Epithelial cell of esophagus (primary cell): Measurements from ENCODE around the gene YEATS4.

Experiments
- DNase-seq: peaks from one replicate; pipeline ENCODE4 v3.0.0; 2010; ENCODE audit warnings: low read depth
- H3K4me3 ChIP-seq: 2 replicates; pipeline ENCODE4 v1.5.1; 2011; ENCODE audit warnings: mild to moderate bottlenecking, low read length, control low read depth
- CTCF ChIP-seq: IDR thresholded peaks from 2 replicates; pipeline ENCODE4 v1.5.1; 2011; ENCODE audit warnings: low read depth, mild to moderate bottlenecking, low read length, control low read depth, inconsistent platforms; ENCODE audit not compliant: insufficient read depth; ENCODE audit errors: missing control alignments

YEATS4 gene

GRCh38 chr12:69405566-69405865, 46.0 kb downstream of the YEATS4 start:
- H3K4me3 ChIP-seq, result no peak overlapping the region
- DNase-seq, result peak; percentile 97
- TF ChIP-seq CTCF, result no peak

- H3K4me3 ChIP-seq, result no peak overlapping the region
Observed at GRCh38 chr12:69406217-69406616, 46.7 kb downstream of the YEATS4 start.

GRCh38 chr12:69410571-69410970, 51.0 kb downstream of the YEATS4 start:
- DNase-seq, result no peak
- TF ChIP-seq CTCF, result no peak
- no peak overlapping the region for H3K4me3 ChIP-seq

More at GRCh38 chr12:69406217-69406616, 46.7 kb downstream of the YEATS4 start:
- no peak for TF ChIP-seq CTCF
- DNase-seq, result no peak

GRCh38 chr12:69412655-69413054, 53.1 kb downstream of the YEATS4 start:
- H3K4me3 ChIP-seq, result no peak overlapping the region
- no peak for DNase-seq
- TF ChIP-seq CTCF, result no peak

GRCh38 chr12:69415471-69416275, 56.1 kb downstream of the YEATS4 start:
- H3K4me3 ChIP-seq, result no peak overlapping the region
- DNase-seq, result peak; percentile 73
- TF ChIP-seq CTCF, result peak; percentile 89

- no peak for DNase-seq
- H3K4me3 ChIP-seq, result no peak overlapping the region
- no peak for TF ChIP-seq CTCF
Observed at GRCh38 chr12:69417231-69417630, 57.7 kb downstream of the YEATS4 start.

- DNase-seq, result no peak
- H3K4me3 ChIP-seq, result no peak overlapping the region
- no peak for TF ChIP-seq CTCF
Observed at GRCh38 chr12:69417741-69418167, 58.2 kb downstream of the YEATS4 start.
